Measurements from ENCODE around the gene STAT4.

STAT4 gene

DNA sequence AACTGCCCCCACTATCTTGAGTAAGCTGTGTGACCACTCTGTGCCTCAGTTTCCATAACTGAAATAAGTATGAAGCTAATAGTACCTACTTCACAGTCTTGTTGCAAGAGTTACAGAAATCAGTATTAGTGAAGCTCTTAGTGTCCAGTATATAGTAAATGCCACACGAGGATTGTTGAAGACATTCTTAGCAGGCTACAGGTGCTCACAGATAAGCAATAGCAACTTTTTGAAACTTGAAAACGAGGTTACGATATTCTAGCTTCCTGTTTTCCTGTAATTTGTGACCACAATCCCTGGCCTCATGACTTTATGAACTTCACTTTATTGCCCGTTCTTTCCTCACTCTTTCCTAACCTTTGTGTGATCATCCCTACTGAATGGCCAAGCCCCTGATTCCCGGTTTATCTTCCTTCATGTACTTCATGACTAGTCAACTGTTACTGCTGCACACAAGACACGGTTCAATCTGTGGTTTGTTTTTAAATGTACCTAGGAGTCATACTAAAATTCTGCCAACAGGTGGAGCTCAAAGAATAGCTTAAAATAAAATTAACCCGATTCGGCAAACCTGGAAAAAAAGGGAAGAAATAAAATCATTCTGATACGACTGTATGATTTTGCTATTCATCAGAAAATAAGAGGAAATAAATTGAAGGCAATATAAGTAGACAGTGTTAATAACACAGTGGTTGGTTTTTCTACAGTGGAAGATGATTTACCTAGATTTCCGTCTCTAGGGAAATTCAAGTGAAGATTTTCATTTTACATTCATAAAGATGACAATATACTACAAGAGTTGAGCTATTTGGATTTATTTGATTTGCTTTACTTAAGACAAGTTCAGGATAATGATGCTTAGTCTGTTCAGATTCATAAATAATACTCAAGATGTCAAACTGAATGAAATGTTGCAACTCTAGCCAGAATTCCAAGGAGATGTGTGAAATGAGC lies 98.7 kb downstream of the STAT4 start:
- H3F3A ChIP-seq (ENCODE audit: insufficient read depth), result no peaks in the 10 kb centered on the region
- H4K20me1 ChIP-seq (ENCODE audit: low read depth, low read length), result no peaks in the 10 kb centered on the region
- H3K27me3 ChIP-seq (ENCODE audit: low read length), result no peaks in the 10 kb centered on the region
- H3K9me2 ChIP-seq (replicated peaks; ENCODE audit: insufficient read depth, low read length), result no peaks in the 10 kb centered on the region
- no peaks in the 10 kb centered on the region for H3K36me3 ChIP-seq (ENCODE audit: low read length)
- no peak for TF ChIP-seq EZH2phosphoT487 (conservative IDR thresholded peaks at IDR 0.05; ENCODE audit: low read length)
- TF ChIP-seq, protein P1, sequence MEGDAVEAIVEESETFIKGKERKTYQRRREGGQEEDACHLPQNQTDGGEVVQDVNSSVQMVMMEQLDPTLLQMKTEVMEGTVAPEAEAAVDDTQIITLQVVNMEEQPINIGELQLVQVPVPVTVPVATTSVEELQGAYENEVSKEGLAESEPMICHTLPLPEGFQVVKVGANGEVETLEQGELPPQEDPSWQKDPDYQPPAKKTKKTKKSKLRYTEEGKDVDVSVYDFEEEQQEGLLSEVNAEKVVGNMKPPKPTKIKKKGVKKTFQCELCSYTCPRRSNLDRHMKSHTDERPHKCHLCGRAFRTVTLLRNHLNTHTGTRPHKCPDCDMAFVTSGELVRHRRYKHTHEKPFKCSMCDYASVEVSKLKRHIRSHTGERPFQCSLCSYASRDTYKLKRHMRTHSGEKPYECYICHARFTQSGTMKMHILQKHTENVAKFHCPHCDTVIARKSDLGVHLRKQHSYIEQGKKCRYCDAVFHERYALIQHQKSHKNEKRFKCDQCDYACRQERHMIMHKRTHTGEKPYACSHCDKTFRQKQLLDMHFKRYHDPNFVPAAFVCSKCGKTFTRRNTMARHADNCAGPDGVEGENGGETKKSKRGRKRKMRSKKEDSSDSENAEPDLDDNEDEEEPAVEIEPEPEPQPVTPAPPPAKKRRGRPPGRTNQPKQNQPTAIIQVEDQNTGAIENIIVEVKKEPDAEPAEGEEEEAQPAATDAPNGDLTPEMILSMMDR (IDR thresholded peaks at IDR 0.05; ENCODE audit: insufficient read depth, low read length, poor library complexity, severe bottlenecking), result peak; percentile 33
- H3K4me3 ChIP-seq (ENCODE audit: insufficient read depth, low read length, poor library complexity, severe bottlenecking), result no peak overlapping the region
- no peaks in the 10 kb centered on the region for H3K9me3 ChIP-seq (ENCODE audit: insufficient read depth, low read length)
- H3K79me2 ChIP-seq (ENCODE audit: insufficient read depth, low read length), result no peaks in the 10 kb centered on the region
- H3K4me2 ChIP-seq (ENCODE audit: low read depth, low read length, poor library complexity, severe bottlenecking), result no peak overlapping the region
- H2AFZ ChIP-seq (ENCODE audit: low read depth, low read length, severe bottlenecking), result no peak overlapping the region
- H3K9ac ChIP-seq (ENCODE audit: low read length), result no peak overlapping the region
- no peak overlapping the region for H3K27ac ChIP-seq (ENCODE audit: low read depth, low read length)

GRCh38 chr2:191051177-191051576 lies 99.6 kb downstream of the STAT4 start:
- no peak overlapping the region for H3K4me3 ChIP-seq (ENCODE audit: insufficient read depth, low read length, poor library complexity, severe bottlenecking)
- H3F3A ChIP-seq (ENCODE audit: insufficient read depth), result no peaks in the 10 kb centered on the region
- H3K9me2 ChIP-seq (replicated peaks; ENCODE audit: insufficient read depth, low read length), result no peaks in the 10 kb centered on the region
- H3K79me2 ChIP-seq (ENCODE audit: insufficient read depth, low read length), result no peaks in the 10 kb centered on the region
- H3K27me3 ChIP-seq (ENCODE audit: low read length), result no peaks in the 10 kb centered on the region
- H4K20me1 ChIP-seq (ENCODE audit: low read depth, low read length), result no peaks in the 10 kb centered on the region
- no peaks in the 10 kb centered on the region for H3K9me3 ChIP-seq (ENCODE audit: insufficient read depth, low read length)
- no peak overlapping the region for H3K4me2 ChIP-seq (ENCODE audit: low read depth, low read length, poor library complexity, severe bottlenecking)
- H3K9ac ChIP-seq (ENCODE audit: low read length), result no peak overlapping the region
- no peak for TF ChIP-seq EZH2phosphoT487 (conservative IDR thresholded peaks at IDR 0.05; ENCODE audit: low read length)
- TF ChIP-seq, protein P1 (IDR thresholded peaks at IDR 0.05; ENCODE audit: insufficient read depth, low read length, poor library complexity, severe bottlenecking), result no peak
- H3K27ac ChIP-seq (ENCODE audit: low read depth, low read length), result no peak overlapping the region
- no peak overlapping the region for H2AFZ ChIP-seq (ENCODE audit: low read depth, low read length, severe bottlenecking)
- H3K36me3 ChIP-seq (ENCODE audit: low read length), result no peaks in the 10 kb centered on the region

DNA sequence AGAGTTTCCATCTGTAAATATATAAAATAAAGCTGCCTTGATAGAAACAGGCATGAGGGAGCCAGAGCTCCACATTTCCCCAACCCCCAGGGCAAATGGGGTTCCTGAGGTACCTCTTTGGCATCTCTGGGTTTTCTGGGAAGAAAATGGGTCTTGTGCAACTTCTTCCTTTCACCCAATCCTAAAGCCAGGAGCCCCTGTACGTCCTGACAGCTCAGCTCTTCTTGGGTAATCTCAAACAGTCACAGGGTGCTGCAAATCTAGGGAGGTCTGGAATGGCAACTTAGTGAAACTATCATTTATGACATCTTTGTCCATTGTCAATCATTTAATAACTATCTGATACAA lies 100.2 kb downstream of the STAT4 start:
- H2AFZ ChIP-seq (ENCODE audit: low read depth, low read length, severe bottlenecking), result no peak overlapping the region
- H3K9me3 ChIP-seq (ENCODE audit: insufficient read depth, low read length), result no peaks in the 10 kb centered on the region
- TF ChIP-seq EZH2phosphoT487 (conservative IDR thresholded peaks at IDR 0.05; ENCODE audit: low read length), result no peak
- TF ChIP-seq, protein P1 (IDR thresholded peaks at IDR 0.05; ENCODE audit: insufficient read depth, low read length, poor library complexity, severe bottlenecking), result no peak
- no peaks in the 10 kb centered on the region for H3K36me3 ChIP-seq (ENCODE audit: low read length)
- no peak overlapping the region for H3K4me2 ChIP-seq (ENCODE audit: low read depth, low read length, poor library complexity, severe bottlenecking)
- no peaks in the 10 kb centered on the region for H4K20me1 ChIP-seq (ENCODE audit: low read depth, low read length)
- no peak overlapping the region for H3K4me3 ChIP-seq (ENCODE audit: insufficient read depth, low read length, poor library complexity, severe bottlenecking)
- no peaks in the 10 kb centered on the region for H3K79me2 ChIP-seq (ENCODE audit: insufficient read depth, low read length)
- no peaks in the 10 kb centered on the region for H3K9me2 ChIP-seq (replicated peaks; ENCODE audit: insufficient read depth, low read length)
- no peak overlapping the region for H3K9ac ChIP-seq (ENCODE audit: low read length)
- no peaks in the 10 kb centered on the region for H3K27me3 ChIP-seq (ENCODE audit: low read length)
- H3K27ac ChIP-seq (ENCODE audit: low read depth, low read length), result no peak overlapping the region
- H3F3A ChIP-seq (ENCODE audit: insufficient read depth), result no peaks in the 10 kb centered on the region
